T1000 (cell line): ENCODE results near the gene PAPLN.

Source experiments
- DNase-seq: peaks from one replicate; lab custom pipeline; 2025; ENCODE audit warnings: mixed read lengths; lab: John Stamatoyannopoulos, UW

The PAPLN gene

DNA sequence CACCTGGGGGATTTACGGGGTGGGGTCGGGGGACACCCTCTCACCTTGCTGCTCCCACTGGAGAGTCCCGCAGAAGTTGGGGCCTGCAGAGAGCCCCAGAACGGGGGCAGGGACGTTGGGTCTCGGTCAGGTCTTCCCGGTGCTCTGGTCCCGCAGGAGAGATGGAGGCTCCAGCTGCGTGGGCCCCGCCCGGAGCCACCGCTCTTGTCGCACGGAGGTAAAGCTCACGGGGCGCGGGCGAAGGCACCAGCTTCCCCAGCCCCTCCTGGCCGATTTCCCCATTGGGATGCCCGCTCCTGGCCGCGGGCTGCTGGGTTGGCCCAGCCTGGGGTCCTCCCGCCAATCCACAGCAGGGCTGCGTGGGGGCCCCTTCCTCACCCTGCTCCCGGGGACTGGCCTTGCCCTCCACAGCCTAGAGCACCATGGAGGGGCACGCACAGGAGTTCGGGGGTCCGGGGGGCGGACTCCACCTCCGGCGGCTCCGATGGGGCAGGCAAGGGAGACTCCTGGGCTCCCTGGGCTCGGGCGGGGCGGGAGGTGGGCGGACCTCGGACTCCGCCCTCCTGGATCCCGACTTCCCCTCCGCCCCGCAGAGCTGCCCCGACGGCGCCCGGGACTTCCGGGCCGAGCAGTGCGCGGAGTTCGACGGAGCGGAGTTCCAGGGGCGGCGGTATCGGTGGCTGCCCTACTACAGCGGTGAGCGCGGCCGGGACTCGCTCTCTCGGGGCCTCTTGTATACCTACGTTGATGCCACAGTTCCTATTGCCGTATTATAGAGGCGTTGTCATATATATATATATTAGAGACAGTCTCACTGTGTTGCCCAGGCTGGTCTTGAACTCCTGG, 8.4 kb downstream of the PAPLN start:
- DNase-seq: peak; percentile 21

DNA sequence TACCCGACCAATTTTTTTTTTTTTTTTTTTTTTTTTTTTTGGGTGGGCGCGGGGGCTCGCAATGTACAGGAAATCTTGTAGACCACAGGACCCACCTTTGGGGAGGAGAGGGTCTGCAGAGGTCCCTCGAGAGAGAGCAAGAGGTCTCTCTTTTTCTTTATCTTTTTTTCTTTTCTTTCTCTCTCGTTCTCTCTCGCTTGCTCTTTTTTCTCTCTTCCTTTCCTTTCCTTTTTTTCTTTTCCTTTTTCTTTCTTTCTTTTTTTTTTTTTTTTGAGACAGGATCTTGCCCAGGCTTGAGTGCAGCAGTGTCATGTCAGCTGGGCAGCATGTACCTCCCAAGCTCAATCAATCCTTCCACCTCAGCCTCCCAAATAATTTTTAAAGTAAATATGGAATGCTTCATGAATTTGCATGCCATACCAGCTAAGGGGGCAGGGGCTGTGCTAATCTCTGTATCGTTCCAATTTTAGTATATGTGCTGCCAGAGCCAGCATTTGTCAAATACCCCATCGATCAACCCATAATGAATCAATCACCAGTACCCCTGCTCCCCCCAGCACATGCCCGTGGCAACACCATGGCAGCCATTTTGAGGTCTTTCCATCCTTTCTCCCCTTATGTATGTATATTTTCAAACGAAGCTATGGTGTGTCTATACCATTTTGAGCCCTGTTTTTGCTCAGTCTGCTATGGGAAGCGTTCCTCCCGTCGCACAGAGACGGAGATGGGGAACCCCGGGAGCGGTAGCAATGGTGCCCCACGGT, 9.3 kb downstream of the PAPLN start:
- no peak for DNase-seq

GRCh38 chr14:73248108-73248868, 11.0 kb downstream of the PAPLN start:
- no peak for DNase-seq

GRCh38 chr14:73249108-73249507, 11.8 kb downstream of the PAPLN start:
- DNase-seq: no peak

- no peak for DNase-seq
Measured at GRCh38 chr14:73249564-73250316, 12.4 kb downstream of the PAPLN start.

DNA sequence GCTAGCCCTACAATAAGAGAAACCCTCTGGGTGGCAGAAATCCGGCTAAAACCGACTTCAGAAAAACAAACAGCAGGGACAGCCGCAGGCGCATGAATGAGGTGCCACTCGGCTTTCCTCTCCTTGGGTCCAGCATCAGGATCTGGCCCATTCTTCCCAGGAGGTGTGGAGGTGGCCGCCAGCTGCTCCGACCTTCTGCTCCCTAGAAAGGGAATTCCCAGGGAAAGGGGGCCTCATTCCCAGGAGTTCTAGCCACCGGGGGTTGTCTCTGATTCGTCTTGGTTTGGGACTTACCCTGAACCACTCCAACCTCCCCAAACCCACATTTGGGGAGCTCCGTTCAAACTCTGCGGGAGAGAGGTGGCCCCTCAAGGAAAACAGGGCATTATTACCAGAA, 13.0 kb downstream of the PAPLN start:
- DNase-seq: no peak

- no peak for DNase-seq
Measured at GRCh38 chr14:73250781-73251500, 13.6 kb downstream of the PAPLN start.

DNA sequence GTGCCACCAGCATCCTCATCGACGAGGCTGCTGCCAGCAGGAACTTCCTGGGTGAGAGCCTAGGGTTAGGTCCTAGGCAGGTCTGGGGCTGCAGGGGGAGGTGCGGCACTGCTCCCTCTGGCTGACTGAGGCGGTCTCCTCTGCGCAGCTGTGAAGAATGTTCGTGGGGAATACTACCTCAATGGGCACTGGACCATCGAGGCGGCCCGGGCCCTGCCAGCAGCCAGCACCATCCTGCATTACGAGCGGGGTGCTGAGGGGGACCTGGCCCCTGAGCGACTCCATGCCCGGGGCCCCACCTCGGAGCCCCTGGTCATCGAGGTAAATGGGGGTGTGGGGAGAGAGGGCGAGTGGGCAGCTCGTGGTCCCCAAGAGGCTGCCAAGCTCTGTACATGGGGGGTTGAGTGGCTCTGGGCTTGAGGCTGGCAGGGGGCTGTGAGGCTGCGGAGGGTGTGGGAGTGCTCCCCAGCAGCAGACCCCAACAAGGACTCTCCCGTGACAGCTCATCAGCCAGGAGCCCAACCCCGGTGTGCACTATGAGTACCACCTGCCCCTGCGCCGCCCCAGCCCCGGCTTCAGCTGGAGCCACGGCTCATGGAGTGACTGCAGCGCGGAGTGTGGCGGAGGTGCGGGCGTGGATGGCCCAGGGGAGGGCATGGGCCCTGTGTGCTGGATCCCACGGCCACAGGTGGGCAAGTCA, 14.4 kb downstream of the PAPLN start:
- no peak for DNase-seq

DNA sequence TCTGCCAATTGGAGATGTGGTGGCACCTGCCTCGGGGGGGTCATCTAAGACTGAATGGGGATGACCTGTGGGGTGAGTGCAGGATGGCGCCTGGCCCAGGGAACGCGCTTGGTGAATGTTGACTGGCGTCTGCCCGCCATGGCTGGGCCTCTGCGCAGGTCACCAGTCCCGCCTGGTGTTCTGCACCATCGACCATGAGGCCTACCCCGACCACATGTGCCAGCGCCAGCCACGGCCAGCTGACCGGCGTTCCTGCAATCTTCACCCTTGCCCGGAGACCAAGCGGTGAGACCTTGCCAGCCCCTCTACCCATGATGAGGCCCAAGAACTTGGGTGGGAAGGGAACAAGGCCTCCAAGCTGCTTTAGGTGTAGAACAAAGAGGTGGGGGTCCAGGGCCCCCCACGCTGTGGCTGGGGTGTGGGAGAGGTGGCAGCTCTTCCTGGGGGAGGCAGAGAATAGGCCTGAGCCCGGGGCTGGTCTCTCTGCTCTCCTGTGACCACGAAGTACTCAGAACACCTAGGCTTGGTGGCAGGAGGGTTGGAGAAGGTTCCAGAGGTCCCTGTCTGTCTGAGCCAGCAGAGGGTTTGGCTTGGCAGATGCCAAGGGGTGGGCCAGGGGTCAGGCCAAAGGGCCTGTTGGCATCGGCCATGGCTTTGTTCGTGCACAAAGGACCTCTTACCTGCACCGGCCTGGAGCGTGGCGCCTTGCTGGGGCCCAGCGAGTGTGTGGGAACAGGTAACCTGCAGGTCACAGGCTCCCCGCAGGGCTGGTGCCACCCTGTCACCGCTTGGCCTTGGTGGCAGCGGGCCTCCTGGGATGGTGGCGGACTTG, 15.4 kb downstream of the PAPLN start:
- no peak for DNase-seq

GRCh38 chr14:73253323-73253610, 16.0 kb downstream of the PAPLN start:
- no peak for DNase-seq

DNA sequence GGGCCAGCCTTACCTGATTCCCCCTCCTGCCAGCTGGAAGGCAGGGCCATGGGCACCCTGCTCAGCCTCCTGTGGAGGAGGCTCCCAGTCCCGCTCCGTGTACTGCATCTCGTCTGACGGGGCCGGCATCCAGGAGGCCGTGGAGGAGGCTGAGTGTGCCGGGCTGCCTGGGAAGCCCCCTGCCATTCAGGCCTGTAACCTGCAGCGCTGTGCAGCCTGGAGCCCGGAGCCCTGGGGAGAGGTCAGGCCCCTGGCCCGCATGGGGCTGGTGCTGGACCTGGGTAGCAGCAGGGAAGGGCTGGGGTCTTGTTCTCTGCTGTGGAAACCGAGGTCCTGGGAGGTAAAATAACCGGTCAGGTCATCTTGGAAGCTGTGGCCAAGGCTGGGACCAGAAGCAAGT, 16.4 kb downstream of the PAPLN start:
- no peak for DNase-seq

GRCh38 chr14:73254247-73255004, 17.1 kb downstream of the PAPLN start:
- DNase-seq: no peak

DNA sequence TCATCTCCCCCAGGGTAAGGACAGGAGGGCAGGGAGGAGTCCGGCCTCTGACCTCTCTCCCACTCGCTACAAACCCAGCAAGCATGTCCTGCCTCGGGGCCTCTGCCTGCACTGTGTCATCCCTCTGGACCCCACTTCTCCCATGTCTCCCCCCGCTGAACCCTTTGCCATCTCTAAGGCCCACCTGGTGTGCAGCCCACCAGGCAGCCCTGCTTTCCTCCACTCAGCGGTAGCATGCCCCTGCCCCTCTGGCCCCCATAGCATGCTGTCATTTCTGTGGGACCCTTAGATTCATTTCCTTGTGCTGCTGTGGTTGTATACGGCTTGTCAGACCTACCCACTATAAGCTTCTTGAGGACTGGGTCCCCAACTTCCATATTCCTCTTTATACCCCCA, 17.7 kb downstream of the PAPLN start:
- no peak for DNase-seq

DNA sequence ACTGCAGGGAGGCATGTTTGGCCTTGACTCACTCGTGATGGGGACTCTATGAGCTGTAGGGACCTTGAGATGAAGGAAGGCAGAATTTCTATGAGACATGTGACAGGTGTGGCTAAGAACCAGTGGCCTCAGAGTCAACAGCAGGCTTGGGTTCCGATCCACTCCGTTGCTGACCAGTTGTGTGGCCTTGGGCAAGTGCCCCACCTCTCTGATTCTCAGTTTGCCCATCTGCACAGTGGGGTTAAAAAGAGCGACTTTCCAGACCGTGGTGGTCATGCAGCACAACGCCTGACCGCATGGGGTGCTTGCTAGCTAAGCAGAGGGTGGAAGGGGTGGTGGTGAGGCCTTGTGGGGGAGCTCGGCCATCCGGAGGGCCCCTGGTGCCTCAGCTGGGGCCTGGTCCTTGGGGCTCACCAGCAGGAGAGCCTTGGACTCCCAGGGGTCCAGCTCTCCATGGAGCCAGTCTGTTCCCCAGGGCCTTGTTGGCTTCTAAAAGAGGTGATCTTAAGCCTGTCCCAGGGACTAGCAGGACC, 18.5 kb downstream of the PAPLN start:
- DNase-seq: no peak

GRCh38 chr14:73258076-73258475, 20.8 kb downstream of the PAPLN start:
- no peak for DNase-seq

- no peak for DNase-seq
Measured at GRCh38 chr14:73258845-73259611, 21.7 kb downstream of the PAPLN start.

DNA sequence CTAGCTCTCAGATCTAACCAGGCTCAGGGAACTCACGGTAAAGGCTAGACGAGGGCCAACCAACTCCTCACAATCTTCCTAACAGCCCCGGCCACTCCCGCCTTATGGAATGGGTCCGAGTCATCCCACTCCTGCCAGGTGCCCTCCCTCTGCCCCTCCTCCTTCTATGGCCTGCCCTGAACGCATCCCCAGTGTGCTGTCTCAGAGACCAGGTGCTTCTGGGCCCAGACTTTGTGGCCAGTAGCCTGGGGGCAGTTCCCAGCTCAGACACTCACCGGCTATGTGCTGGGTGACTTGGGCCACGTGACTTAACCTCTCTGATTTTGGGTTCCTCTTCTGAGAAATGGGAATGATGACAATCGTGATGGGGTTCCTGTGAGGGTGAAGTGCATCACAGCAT, 22.5 kb downstream of the PAPLN start:
- DNase-seq: no peak

DNA sequence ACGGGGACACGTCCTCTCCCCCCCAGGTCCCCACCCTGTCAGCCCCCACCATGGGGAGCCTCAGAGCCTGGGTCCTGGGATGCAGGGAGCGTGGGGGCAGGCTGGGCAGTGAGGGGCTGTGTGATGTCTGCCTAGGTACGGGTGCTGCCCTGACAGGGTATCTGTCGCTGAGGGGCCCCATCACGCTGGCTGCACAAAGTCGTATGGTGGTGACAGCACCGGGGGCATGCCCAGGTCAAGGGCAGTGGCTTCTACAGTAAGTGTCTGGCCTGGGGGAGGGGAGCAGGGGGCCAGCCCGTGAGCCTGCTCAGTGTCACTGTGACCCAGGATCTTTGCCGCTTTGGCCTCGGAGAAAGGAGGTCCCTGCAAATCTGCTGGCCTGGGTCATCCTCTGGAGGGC, 23.3 kb downstream of the PAPLN start:
- DNase-seq: no peak
